Prostate gland (tissue), 2 donors: ENCODE results near the gene GIPC2.

ENCODE experiments used
- POLR2A ChIP-seq: fragments of 450-650 bp; IDR thresholded peaks from one replicate; pipeline ENCODE4 v1.6.1; 2016; ENCODE audit warnings: antibody characterized with exemption, mild to moderate bottlenecking
- POLR2AphosphoS5 ChIP-seq: sonication (generic); formaldehyde crosslinking; IDR thresholded peaks from one replicate; pipeline ENCODE4 v1.6.1; 2017; ENCODE audit warnings: antibody characterized with exemption
- TF ChIP-seq, protein P1 (sequence below), 4 experiments: fragments of 200-600 bp in 2 of 4; fragments of 450-650 bp in 2 of 4; sonication (generic) in 2 of 4; IDR thresholded peaks; 1 replicate in 3 of 4; 2 replicates in 1 of 4; pipeline ENCODE4 v1.5.1; 2016 to 2019; ENCODE audit warnings: antibody characterized with exemption in 4 of 4, mild to moderate bottlenecking in 2 of 4, moderate library complexity in 2 of 4

DNA sequence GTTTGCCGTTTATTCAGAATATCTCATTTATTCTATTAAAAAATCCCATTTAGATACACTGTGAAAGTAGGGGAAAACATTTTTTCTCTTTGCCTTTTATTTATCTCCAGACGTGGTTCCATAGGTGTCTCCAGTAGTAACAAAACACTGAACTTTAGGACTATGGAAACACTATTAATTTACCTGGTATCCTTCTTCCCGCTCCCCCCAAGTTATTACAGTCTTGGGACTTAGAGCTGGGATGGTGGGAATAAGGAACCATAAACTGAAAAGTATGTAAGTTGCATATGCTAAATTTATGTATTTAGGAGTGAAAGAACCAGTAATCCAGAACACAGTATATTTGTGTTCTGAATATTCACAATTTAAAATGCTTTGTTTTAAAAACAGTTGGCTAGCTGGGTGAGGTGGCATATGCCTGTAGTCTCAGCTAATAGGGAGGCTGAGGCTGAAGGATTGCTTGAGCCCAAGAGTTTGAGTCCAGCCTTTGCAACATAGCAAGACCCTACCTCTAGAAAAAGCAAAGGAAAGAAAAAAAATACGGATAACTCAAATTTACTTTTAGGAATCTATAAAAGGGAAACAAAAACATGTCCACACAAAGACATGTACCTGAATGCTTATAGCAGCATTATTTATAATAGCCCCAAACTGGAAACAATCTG, 38.0 kb upstream of the GIPC2 start:
- TF ChIP-seq, protein P1, sequence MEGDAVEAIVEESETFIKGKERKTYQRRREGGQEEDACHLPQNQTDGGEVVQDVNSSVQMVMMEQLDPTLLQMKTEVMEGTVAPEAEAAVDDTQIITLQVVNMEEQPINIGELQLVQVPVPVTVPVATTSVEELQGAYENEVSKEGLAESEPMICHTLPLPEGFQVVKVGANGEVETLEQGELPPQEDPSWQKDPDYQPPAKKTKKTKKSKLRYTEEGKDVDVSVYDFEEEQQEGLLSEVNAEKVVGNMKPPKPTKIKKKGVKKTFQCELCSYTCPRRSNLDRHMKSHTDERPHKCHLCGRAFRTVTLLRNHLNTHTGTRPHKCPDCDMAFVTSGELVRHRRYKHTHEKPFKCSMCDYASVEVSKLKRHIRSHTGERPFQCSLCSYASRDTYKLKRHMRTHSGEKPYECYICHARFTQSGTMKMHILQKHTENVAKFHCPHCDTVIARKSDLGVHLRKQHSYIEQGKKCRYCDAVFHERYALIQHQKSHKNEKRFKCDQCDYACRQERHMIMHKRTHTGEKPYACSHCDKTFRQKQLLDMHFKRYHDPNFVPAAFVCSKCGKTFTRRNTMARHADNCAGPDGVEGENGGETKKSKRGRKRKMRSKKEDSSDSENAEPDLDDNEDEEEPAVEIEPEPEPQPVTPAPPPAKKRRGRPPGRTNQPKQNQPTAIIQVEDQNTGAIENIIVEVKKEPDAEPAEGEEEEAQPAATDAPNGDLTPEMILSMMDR (IDR thresholded peaks at IDR 0.05): no peak
- TF ChIP-seq POLR2A (no peak), POLR2AphosphoS5 (no peak)
